ENCODE measurements around the gene DYDC2. TPM values are rescaled to one million over a fixed set of nuclear protein-coding genes. Genes with fewer than 3 reads are reported as not detected.
A peak's percentile ranks its signal among the peaks of the same experiment; 100 is the strongest.

DYDC2 gene
- total and polyA plus RNA-seq, 2 of the 4 experiments (the other 2 are of a cell fraction), result not detected

DNA sequence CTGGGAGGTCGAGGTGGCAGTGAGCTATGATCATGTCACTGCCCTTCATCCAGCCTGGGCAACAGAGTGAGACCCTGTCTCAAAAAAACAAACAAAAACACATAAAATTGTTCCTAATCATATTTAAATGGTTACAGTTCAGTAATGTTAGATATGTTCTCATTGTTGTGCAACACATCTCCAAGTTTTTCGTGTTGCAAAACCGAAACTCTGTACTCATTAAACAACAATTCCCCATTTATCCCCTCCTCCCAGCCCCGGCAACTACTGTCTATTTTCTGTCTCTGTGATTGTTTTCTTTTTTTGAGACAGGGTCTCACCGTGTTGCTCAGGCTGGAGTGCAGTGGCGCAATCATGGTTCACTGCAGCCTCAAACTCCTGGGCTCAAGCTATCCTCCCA is 35.7 kb downstream of the DYDC2 start:
- TF ChIP-seq, protein P1, sequence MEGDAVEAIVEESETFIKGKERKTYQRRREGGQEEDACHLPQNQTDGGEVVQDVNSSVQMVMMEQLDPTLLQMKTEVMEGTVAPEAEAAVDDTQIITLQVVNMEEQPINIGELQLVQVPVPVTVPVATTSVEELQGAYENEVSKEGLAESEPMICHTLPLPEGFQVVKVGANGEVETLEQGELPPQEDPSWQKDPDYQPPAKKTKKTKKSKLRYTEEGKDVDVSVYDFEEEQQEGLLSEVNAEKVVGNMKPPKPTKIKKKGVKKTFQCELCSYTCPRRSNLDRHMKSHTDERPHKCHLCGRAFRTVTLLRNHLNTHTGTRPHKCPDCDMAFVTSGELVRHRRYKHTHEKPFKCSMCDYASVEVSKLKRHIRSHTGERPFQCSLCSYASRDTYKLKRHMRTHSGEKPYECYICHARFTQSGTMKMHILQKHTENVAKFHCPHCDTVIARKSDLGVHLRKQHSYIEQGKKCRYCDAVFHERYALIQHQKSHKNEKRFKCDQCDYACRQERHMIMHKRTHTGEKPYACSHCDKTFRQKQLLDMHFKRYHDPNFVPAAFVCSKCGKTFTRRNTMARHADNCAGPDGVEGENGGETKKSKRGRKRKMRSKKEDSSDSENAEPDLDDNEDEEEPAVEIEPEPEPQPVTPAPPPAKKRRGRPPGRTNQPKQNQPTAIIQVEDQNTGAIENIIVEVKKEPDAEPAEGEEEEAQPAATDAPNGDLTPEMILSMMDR (conservative IDR thresholded peaks at IDR 0.05; ENCODE audit: low read depth, low read length), result no peak
- TF ChIP-seq CEBPB (IDR thresholded peaks at IDR 0.05; ENCODE audit: low read depth, low read length) (peak; percentile 62), CHD1 (IDR thresholded peaks at IDR 0.05; ENCODE audit: low read depth, low read length) (no peak), MXI1 (IDR thresholded peaks at IDR 0.05; ENCODE audit: borderline replicate concordance, low read depth, low read length) (no peak)
- Histone ChIP-seq H2BK15ac (ENCODE audit: low read depth, low read length) (no peak overlapping the region), H3K18ac (ENCODE audit: low read depth, low read length) (no peak overlapping the region; the same call in 1 of the 2 replicates), H3K9me1 (ENCODE audit: insufficient read depth, low read length) (no peaks in the 10 kb centered on the region), H3K23ac (ENCODE audit: low read depth, low read length) (no peak overlapping the region), H4K8ac (ENCODE audit: low read depth in 2 of 2, low read length in 2 of 2) (no peak overlapping the region), H2AK9ac (replicated peaks; ENCODE audit: low read depth, low read length, poor library complexity) (no peak overlapping the region), H2AFZ (replicated peaks; ENCODE audit: low read length, poor library complexity) (no peak overlapping the region), H2BK120ac (ENCODE audit: low read depth, low read length) (no peak overlapping the region), H4K91ac (ENCODE audit: insufficient read depth, low read depth, low read length) (no peak overlapping the region), H3K4me1 (ENCODE audit: control insufficient read depth, insufficient read depth, low read length) (no peaks in the 10 kb centered on the region), H3K4ac (ENCODE audit: low read depth, low read length) (no peak overlapping the region), H3K79me1 (ENCODE audit: low read depth in 1 of 2, low read length in 2 of 2) (no peaks in the 10 kb centered on the region), H3K9me3 (ENCODE audit: control insufficient read depth, insufficient read depth, low read length) (no peaks in the 10 kb centered on the region), H3K36me3 (ENCODE audit: control insufficient read depth, insufficient read depth, low read length) (no peaks in the 10 kb centered on the region), H3K56ac (ENCODE audit: extremely low read depth, insufficient read depth, low read length) (no peak overlapping the region), H2BK20ac (ENCODE audit: low read depth, low read length) (no peak overlapping the region), H2BK5ac (ENCODE audit: low read depth, low read length, poor library complexity, severe bottlenecking) (no peak overlapping the region), H4K5ac (ENCODE audit: low read depth, low read length) (no peak overlapping the region), H3K9ac (ENCODE audit: low read depth, low read length) (no peak overlapping the region), H3K4me3 (ENCODE audit: insufficient read depth, low read depth, low read length) (no peak overlapping the region), H2AK5ac (ENCODE audit: low read depth, low read length) (no peak overlapping the region), H3K4me2 (ENCODE audit: low read depth, low read length) (no peak overlapping the region), H3K27ac (ENCODE audit: insufficient read depth, low read length) (no peak overlapping the region), H3K14ac (replicated peaks; ENCODE audit: low read depth, low read length) (no peak overlapping the region), H3K27me3 (ENCODE audit: control insufficient read depth, insufficient read depth, low read length) (no peaks in the 10 kb centered on the region; the same call in 1 of the 2 replicates), H4K20me1 (ENCODE audit: insufficient read depth, low read length) (no peaks in the 10 kb centered on the region)
- intact Hi-C loops (cut with micrococcal nuclease), result no loop called here
- POLR2A ChIA-PET (ENCODE audit: unreplicated experiment), result no interaction called here
- dilution Hi-C loops (cut with HindIII; ENCODE audit: low sequenced_read_pairs, unreplicated experiment), result no loop called here
- no peak for ATAC-seq (ENCODE audit: low read depth)
- CTCF ChIA-PET, result no interaction called here
- no peak for DNase-seq
- in situ Hi-C loops (cut with MboI; ENCODE audit: low sequenced_read_pairs), result no loop called here
- no TSS peak for BruUV-seq (replicated peaks)
- WGBS, 2 experiments (ENCODE audit: extremely low coverage in 2 of 2, insufficient read length in 1 of 2), result no CpG with 5 or more reads among the region's 6 CpGs
